ENCODE measurements around the gene ONECUT3. TPM values are rescaled to one million over a fixed set of nuclear protein-coding genes. Genes with fewer than 3 reads are reported as not detected.
"Not testable (repeated sequence)": the region's sequence is repeated elsewhere in the genome, so short reads cannot be mapped to it uniquely, and the experiment has no call there.

ONECUT3 gene
- total RNA-seq, 1 donor from 2014 or later = 0.03 TPM

DNA sequence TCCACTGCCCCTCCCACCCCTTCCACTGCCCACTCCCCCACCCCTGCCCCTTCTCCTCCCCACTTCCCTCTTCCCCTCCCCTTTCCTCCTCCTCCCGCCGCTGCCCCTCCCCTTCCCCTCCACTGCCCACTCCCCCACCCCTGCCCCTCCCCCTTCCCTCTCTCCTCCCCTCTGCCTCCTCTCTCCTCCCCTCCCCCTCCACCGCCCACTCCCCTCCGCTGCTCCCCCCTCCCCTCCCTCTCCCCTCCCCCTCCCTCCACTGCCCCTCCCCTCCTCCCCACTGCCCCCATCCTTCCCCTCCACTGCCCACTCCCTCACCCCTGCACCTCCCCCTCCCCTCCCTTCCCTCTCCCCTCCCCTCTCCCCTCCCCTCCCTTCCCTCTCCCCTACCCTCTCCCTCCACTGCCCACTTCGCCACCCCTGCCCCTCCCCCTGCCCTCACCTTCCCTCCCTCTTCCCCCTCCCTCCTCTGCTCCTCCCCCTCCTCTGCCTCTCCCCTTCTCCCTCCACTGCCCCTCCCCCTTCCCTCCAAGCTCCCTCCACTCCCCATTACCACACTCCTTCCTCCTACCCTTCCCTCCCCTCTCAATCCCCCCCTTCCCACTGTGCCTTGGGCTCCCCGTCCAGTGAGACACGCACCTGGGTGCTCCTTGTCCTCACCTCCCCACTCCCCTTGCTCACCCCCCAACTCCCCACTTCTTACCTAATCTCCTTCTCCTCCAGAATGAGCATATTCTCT, 36.9 kb downstream of the ONECUT3 start:
- no peak for DNase-seq (ENCODE audit: low spot score)
- no peak for ATAC-seq

DNA sequence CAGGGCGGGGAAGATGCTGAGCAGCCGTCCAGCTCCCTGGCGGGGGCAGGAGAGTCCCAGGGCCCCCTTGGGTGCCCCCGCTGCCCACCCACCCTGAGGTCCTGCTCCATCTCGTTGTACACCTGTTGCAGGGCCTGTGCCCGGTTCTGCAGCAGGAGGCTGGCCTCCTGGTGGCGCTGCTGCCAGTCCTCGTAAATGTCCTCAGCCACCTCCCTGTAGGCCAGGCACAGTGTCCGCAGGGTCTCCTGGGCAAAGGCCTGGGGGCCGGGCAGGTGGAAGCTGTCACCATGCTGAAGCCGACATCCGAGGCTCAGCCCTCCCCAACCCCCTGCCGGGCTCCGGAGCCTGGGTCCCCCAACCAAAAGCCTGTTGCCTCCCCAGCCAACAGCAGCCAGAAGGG, 38.6 kb downstream of the ONECUT3 start:
- no peak for ATAC-seq
- DNase-seq (ENCODE audit: low spot score) = no peak

DNA sequence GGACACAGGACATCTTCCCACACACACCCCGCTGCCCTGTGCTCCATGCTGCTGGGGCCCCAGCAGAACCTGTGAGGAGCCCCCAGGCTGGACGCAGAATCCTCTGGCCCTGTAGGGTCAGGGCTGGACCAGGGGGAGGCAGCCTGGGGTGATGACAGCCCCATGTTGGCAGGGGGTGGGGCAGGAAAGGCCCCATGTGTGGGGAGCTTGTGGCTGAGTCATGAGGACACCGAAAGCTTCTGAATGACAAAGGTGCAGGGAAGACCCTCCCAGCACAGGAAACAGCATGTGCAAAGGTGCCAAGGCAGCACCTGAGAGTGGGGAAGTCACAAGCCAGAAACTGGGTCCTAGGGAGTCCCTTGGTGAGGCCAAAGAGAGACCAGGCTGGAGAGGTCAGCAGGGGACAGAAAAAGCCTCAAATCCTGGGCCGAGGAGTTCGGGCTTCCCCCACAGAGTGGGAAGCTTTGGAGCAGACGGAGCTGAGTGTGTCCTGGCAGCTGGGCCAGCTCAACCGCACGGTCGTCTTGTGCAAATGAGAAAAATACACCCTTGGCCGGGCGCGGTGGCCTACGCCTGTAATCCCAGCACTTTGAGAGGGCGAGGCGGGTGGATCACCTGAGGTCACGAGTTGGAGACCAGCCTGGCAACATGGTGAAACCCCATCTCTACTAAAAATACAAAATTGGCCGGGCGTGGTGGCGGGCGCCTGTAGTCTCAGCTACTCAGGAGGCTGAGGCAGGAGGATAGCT, 41.3 kb downstream of the ONECUT3 start:
- DNase-seq (ENCODE audit: low spot score) = no peak
- no peak for ATAC-seq

DNA sequence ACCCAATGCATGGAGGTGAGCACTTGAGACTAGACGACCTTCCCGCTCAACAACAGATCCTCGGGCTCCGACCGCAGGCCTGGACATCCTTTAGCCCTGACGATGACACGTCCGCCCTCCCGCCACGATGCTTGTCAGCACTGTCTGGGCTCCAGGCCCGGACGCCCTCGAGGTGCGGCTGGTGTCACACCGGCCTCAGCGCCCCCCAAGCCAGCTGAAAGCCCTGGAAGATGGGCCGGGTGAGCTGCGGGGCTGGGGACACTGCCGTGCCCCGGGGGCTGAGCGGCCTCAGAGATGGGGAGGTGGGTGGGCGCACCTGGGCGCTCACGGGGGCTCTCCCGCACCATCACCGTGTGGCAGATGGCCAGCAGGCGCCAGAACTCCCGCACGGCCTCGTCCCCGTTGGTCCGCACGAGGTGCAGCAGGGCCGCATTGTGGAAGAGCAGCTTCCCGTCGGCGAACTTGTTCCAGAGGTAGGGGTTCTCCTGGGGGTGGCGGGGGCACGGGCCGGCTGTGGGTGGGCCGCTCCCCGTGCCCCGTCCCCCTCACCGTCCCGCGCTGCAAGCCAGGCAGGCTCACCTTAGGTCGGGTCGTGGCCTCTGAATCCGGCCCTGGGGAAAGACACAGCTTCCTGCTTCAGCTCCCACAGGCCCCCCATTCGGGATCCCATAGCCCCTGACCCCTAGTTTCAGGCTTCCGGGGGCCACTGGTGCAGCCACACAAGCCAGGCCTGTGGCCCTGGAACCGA, 43.3 kb downstream of the ONECUT3 start:
- no peak for DNase-seq (ENCODE audit: low spot score)
- no peak for ATAC-seq

DNA sequence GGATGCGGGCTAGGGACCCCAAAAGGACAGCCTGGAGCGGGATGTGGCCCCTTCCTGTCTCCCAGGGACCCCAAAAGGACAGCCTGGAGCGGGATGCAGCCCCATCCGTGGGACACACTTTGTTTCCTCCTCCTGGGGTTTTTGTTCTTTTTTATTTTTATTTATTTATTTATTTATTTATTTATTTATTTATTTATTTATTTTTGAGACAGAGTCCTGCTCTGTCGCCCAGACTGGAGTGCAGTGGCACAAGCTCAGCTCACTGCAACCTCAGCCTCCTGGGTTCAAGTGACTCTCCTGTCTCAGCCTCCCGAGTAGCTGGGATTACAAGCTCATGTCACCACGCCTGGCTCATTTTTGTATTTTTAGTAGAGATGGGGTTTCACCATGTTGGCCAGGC, 44.0 kb downstream of the ONECUT3 start:
- ATAC-seq; DNase-seq (ENCODE audit: low spot score): not testable (repeated sequence)

DNA sequence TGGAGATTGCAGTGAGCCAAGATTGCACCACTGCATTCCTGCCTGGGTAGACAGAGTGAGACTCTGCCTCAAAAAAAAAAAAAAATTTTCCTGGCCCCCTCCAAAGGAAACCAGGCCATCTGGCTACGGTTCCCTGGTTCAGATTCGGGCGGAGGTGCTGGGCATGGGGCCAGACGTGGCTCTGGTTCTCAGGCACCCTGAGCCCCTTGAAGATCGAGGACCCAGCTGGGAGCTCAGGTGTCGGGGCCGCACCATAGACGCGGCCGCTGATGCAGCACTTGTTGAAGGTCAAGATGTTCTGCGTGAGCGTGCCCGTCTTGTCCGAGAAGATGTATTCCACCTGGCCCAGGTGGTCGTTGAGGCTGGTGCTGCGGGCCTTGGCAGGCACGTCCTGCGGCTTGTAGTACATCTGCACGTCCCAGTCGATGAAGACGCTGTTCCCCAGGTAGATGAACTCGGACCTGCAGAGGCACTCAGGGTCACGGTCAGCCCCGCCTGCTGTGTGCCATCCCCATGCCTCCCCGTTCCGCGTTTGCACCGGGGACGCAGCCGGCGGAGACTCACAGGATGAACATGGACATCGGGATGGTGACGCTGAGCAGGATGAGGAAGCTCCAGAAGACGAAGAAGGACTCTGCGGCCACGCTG, 46.5 kb downstream of the ONECUT3 start:
- DNase-seq (ENCODE audit: low spot score) = no peak

DNA sequence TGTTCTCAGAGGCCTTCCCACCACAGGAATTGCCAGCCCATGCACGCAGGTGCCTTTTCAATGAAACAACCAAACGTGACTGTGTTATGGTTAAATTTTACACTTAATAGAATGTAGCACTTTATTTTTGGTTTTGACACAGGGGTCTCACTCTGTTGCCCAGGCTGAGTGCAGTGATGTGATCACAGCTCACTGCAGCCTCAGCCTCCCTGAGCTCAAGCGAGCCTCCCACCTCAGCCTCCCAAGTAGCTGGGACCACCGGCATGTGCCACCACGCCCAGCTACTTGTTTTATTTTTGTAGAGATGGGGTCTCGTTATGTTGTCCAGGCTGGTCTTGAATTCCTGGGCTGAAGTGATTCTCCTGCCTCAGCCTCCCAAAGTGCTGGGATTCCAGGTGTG, 51.6 kb downstream of the ONECUT3 start:
- ATAC-seq (no peak), DNase-seq (ENCODE audit: low spot score) (no peak)

More for the DNA sequence above, 46.5 kb downstream of the ONECUT3 start:
- ATAC-seq = no peak

DNA sequence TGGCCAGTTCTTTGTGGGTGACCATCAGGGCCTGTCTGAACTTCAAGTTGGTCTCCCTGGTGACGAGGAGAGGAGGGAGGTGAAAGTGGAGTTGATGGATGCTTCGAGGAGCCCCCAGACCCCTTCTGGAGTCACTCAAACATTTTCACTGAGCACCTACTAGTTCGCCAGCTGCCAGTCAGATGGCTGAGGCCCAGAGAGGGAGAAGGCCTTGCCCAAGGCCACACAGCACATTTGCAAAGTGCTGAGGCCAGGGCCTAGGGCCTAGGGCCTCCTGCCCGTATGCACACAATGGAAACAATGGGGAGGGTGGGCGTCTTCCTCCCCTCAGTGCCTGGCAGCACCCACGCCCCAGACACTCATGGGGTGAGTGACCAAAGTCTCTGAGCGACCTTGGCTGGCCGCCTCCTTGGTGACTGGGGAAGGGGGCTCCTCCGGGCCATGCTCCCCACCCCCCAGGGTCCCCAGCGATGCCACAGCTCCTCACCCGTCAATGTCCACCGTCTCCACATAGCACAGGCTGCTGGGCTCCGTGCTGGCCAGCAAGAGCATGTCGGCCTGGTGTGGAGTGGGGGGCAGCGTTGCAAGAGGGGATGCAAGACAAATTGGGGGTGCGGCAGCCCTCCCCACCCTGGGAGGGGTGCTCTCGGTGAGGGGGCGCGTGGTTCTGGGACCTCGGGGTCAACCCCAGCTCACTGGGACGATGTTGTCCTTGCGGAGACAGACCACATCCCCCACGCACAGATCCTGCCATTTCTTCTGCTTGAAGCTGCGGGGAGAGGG, 52.3 kb downstream of the ONECUT3 start:
- DNase-seq (ENCODE audit: low spot score) (no peak), ATAC-seq (no peak)

DNA sequence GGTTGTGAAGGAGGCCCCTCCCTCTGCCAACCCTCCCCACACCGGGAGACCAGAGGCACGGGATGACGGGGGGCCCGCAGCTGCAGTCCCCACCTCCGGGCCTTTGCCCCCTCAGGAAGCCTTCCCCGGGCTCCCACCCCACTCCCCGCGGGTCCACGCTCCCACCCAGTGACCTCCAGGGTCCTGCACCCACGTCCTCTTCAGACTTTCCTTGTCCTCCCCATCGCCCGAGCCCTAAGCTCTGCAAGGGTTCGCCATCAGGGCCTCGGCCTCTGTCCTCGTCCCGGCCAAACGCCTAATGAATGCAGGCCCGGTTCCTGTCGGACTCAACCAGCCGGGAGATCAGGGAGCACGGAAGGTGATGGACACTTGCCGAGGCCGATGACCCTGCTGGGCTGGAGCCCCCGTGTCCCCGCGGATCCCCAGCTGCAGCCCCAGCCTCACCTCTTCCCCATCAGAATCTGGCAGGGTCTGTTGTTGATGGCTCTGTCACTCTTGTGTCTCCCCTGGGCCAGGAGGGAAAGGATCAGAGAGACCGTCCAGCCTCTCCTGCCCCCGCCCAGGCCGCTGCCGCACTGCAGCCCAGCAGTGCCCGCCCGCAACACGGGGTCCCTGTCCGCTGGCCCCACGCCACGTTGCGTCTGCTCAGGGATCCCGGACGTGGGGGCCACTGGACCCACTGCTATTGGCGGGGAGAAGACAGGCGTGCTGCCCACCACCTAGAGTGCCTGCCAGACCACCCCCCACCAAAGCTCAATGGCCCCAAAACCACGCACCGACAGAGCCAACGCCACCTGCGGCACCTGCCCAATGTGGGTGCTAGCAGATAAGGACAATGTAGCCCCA, 53.1 kb downstream of the ONECUT3 start:
- ATAC-seq (no peak), DNase-seq (ENCODE audit: low spot score) (no peak)

DNA sequence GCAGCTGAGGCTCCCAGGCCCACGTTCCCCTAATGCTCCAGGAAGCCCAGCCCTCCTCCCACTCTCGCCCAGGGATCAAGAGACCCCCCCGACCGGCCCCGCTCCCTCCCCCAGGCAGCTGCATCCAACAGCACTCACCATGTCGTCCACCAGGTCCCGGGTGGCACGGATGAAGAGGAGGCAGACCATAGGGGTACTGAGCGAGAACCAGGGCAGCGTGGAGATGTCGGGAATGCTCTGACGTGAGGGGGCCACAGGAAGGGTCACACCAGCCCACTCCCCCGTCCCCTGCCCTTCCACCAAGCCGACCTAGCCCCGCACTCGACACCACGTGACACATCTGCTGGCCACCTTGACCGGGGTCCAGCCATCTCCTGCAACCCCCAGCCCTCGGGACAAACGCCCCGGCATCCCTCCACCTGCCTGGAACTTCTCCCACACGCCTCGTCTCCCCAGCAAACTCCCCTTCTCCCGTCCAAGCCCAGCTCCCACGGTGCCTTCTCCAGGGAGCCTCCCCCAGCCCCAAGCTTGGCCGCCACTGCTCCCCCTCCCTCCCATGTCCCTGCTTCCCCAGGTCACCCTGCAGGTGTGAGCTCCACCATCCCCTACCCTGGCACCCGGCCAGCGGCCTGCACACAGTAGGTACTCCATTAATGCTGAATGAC, 53.9 kb downstream of the ONECUT3 start:
- ATAC-seq (no peak), DNase-seq (ENCODE audit: low spot score) (no peak)

DNA sequence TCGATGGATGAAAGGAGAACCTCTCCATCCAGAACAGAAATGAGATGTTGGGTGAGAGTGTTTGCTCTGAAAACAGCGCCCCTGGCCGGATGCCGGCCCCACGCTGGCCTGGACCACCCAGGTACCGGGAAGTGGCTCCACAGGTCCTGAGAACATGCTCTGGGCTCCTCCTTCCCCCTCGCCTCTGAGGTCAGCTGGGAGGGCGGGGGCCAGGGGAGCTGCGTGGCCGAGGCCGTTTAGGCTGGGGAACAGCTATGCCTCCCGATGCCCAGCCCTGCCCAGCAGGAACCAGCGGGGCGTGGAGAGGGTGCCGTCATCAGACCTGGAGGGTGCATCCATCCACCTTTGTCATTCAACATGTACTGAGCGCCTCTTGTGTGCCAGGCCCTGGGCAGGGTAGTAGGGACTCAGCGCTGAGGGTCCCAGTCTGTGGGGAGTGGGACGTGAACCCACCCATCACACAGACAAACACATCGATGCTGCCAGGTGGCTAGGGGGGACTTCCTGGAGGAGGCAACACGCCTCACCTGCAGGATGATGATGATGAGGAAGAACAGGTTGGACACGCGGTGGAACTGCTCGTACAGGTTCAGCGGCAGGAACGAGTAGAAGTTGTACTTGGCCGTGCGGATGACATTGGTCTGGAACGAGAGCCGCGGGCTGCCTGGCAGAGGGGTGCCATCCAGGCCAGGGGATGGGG, 54.5 kb downstream of the ONECUT3 start:
- DNase-seq (ENCODE audit: low spot score) (no peak), ATAC-seq (no peak)

DNA sequence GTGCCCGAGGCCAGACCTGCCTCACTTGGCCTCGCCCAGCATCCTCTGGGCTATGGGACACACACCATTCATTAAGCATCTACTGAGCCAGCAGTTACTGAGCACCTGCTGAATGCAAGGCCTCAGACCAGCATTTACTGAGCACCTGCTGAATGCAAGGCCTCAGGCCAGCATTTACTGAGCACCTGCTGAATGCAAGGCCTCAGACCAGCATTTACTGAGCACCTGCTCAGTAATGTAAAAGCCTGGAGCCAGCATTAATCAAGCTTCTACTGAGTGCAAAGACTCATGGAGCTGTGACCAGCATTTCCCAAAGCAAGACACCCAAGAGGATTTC, 55.1 kb downstream of the ONECUT3 start:
- DNase-seq (ENCODE audit: low spot score) = no peak
- ATAC-seq = no peak

DNA sequence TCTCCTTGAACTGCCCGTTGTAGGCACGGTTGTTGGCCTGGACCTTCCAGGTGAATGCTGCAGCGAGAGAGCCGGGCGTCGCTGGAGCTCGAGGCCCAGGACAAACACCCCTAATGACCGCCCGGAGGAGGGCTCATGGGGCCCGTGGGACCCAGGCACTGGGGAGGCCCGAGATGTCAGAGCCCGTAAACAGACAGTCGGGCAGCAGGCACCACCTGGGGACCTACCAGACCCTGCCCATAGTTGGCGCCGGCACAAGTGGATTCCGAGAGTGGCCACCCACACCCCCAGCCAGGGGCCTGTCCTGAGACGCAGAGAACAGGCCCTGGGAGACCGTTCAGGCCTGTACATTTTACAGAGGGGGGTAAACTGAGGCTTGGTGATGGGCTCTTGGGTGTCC, 56.4 kb downstream of the ONECUT3 start:
- no peak for DNase-seq (ENCODE audit: low spot score)
- ATAC-seq = no peak

DNA sequence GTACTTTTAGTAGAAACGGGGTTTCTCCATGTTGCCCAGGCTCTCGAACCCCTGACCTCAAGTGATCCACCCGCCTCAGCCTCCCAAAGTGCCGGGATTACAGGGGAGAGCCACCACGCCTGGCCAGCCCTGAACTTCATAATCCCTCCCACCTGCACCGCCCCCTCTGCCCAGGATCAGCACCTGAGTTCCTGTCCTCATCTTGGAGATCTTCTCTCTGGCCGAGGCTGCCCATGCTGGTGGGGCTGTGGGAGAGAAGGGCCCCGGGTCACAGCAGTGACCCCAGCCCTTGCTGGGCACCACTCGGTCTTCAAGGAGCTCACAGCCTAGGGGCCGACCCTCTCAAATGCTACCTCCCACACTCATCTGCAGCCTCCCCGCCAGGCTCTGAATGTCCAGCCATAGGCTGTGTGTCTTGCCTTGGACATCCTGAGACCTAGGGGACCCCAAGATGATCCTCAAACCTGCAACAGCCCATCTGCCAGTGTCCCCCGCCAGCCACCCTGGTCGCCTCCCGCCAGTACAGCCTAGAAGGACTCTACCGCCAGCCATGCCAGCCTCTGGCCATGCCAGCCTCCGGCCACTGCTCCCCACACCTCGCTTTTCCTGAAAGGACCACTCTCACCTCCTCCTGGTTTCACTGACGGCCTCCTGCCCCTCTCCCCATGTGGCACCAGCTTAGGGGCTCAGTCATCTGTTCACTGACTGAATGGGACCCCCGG, 57.3 kb downstream of the ONECUT3 start:
- DNase-seq (ENCODE audit: low spot score) (no peak), ATAC-seq (no peak)

DNA sequence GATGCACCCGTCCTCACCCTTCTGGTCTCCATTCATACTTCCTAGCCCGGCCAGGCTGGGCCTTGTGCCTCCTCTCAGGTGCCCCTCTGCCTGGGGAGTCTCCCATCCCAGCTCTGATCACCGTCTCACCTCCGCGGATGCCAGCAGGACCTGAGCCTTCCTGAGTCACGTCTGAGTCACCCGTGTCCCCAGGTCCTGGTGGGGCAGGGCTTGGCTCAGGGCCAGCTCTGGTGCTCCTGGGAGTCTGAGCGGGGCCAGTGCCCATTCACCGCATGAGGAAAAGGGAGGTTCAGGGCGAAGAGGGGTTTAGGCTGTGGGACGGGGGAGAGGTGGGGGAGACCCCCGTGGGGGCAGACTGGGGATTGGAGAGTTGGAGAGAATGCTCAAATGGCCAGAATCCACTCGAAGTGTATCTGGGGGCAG, 58.2 kb downstream of the ONECUT3 start:
- peak; percentile 73 for DNase-seq (ENCODE audit: low spot score)
- no peak for ATAC-seq

DNA sequence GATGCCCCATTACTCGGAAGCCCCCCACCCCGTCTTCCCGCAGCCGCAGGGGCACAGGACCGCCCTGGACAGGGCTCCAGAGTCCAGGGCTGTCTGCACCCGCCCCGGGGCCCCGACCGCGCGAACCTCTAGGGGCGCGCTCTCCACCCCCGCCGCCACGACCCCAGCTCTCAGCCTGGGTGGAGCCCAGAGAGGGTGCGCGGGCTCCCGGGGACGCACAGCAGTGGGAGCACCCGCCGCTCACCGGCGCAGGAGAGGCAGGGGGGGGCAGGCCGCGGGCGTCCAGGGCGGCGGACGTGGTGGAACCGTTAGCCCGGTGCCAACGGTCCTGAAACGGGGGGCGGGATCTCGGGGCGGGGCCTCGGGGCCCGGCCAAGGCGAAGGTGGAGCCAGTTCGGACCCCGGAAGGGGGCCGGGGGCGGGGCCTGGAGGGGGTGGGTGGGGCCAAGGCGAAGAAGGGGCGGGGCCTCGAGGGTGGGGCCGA, 58.7 kb downstream of the ONECUT3 start, which contains the start of gene ATP8B3:
ATP8B3 (minus strand) TSS at position 335 of the 484 bp plus-strand sequence. CDS start 540 bp downstream, outside the sequence.
- DNase-seq (ENCODE audit: low spot score) = no peak
- peak; percentile 82 for ATAC-seq

DNA sequence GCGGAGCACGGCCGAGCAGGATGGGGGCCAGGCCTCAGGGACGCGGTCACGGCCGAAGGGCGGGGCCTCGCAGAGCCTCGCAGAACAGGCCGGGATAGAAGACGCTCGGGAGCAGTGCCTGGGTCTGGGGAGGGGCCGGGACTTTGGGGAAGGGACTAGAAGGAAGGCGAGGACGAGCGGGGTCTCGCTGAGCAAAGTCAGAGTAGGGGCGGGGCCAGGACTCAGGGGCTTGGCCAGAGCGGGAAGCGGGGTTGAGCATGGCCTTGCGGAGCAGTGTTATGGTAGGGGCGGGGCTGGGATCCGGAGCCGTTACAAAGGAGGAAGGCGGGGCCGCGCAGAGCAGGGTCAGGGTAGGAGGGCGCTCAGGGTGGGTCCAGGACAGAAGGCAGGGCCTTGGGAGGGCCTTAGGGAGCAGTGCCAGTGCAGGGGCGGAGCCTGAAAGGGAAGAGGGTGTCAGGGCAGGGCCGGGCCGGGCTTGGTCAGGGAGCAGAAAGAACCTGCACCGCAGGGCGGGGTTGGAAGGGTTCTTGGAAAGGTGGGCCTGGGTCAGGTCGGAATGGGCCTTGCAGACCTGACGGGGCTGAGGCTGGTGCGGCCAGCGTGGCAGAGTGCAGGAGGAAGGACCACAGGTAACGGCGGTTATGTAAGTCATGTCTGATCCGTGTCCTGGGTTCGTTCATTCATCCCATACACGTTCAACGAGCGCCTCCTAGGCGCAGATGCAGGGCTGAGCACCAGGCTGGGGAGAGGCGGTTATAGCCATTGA, 59.3 kb downstream of the ONECUT3 start:
- peak; percentile 85 for ATAC-seq

More for the DNA sequence above, 59.3 kb downstream of the ONECUT3 start:
- peak; percentile 95 for DNase-seq (ENCODE audit: low spot score)

Measured in left lobe of liver (tissue), 2 donors.